ENCODE results near the gene UBE2G2.

Gene UBE2G2

GRCh38 chr21:44728716-44729115 is 72.9 kb downstream of the UBE2G2 start:
- TF ChIP-seq REST (IDR thresholded peaks at IDR 0.05; ENCODE audit: insufficient read depth in 1 of 2, low read depth in 2 of 2, low read length in 2 of 2) (no peak), SIN3A (IDR thresholded peaks at IDR 0.05; ENCODE audit: borderline replicate concordance, insufficient read depth, low read length) (no peak), FOXP2 (optimal IDR thresholded peaks at IDR 0.05; ENCODE audit: borderline replicate concordance, extremely low read depth, extremely low read length, insufficient read depth) (no peak), POLR2AphosphoS5 (IDR thresholded peaks at IDR 0.05; ENCODE audit: low read depth, low read length) (no peak), TAF1 (IDR thresholded peaks at IDR 0.05; ENCODE audit: borderline replicate concordance, insufficient read depth, low read length) (no peak)

- TF ChIP-seq TAF1 (IDR thresholded peaks at IDR 0.05; ENCODE audit: borderline replicate concordance, insufficient read depth, low read length) (no peak), FOXP2 (optimal IDR thresholded peaks at IDR 0.05; ENCODE audit: borderline replicate concordance, extremely low read depth, extremely low read length, insufficient read depth) (no peak), SIN3A (IDR thresholded peaks at IDR 0.05; ENCODE audit: borderline replicate concordance, insufficient read depth, low read length) (no peak), POLR2AphosphoS5 (IDR thresholded peaks at IDR 0.05; ENCODE audit: low read depth, low read length) (no peak), REST (IDR thresholded peaks at IDR 0.05; ENCODE audit: insufficient read depth in 1 of 2, low read depth in 2 of 2, low read length in 2 of 2) (no peak)
Observed at GRCh38 chr21:44727757-44728156, 73.9 kb downstream of the UBE2G2 start.

GRCh38 chr21:44727321-44727720 is 74.3 kb downstream of the UBE2G2 start:
- TF ChIP-seq SIN3A (IDR thresholded peaks at IDR 0.05; ENCODE audit: borderline replicate concordance, insufficient read depth, low read length) (no peak), FOXP2 (optimal IDR thresholded peaks at IDR 0.05; ENCODE audit: borderline replicate concordance, extremely low read depth, extremely low read length, insufficient read depth) (no peak), TAF1 (IDR thresholded peaks at IDR 0.05; ENCODE audit: borderline replicate concordance, insufficient read depth, low read length) (no peak), REST (IDR thresholded peaks at IDR 0.05; ENCODE audit: insufficient read depth in 1 of 2, low read depth in 2 of 2, low read length in 2 of 2) (no peak), POLR2AphosphoS5 (IDR thresholded peaks at IDR 0.05; ENCODE audit: low read depth, low read length) (no peak)

GRCh38 chr21:44726826-44727225 is 74.8 kb downstream of the UBE2G2 start:
- TF ChIP-seq TAF1 (IDR thresholded peaks at IDR 0.05; ENCODE audit: borderline replicate concordance, insufficient read depth, low read length) = no peak
- no peak for TF ChIP-seq POLR2AphosphoS5 (IDR thresholded peaks at IDR 0.05; ENCODE audit: low read depth, low read length)
- no peak for TF ChIP-seq REST (IDR thresholded peaks at IDR 0.05; ENCODE audit: insufficient read depth in 1 of 2, low read depth in 2 of 2, low read length in 2 of 2)
- no peak for TF ChIP-seq SIN3A (IDR thresholded peaks at IDR 0.05; ENCODE audit: borderline replicate concordance, insufficient read depth, low read length)
- TF ChIP-seq FOXP2 (optimal IDR thresholded peaks at IDR 0.05; ENCODE audit: borderline replicate concordance, extremely low read depth, extremely low read length, insufficient read depth) = no peak

- TF ChIP-seq REST (IDR thresholded peaks at IDR 0.05; ENCODE audit: insufficient read depth in 1 of 2, low read depth in 2 of 2, low read length in 2 of 2) = no peak
- no peak for TF ChIP-seq FOXP2 (optimal IDR thresholded peaks at IDR 0.05; ENCODE audit: borderline replicate concordance, extremely low read depth, extremely low read length, insufficient read depth)
- TF ChIP-seq TAF1 (IDR thresholded peaks at IDR 0.05; ENCODE audit: borderline replicate concordance, insufficient read depth, low read length) = no peak
- TF ChIP-seq POLR2AphosphoS5 (IDR thresholded peaks at IDR 0.05; ENCODE audit: low read depth, low read length) = no peak
- no peak for TF ChIP-seq SIN3A (IDR thresholded peaks at IDR 0.05; ENCODE audit: borderline replicate concordance, insufficient read depth, low read length)
Observed at GRCh38 chr21:44724926-44725325, 76.7 kb downstream of the UBE2G2 start.
